Erythroblast (primary cell): ENCODE results near the gene TBCEL.

ENCODE experiments used
- GATA1 ChIP-seq: IDR thresholded peaks from 2 replicates; pipeline ENCODE4 v1.6.1; 2011; ENCODE audit warnings: low read depth, mild to moderate bottlenecking, control low read depth, low read length, moderate library complexity
- POLR2A ChIP-seq: IDR thresholded peaks from 2 replicates; pipeline ENCODE4 v1.6.1; 2011; ENCODE audit warnings: mild to moderate bottlenecking, low read length

DNA sequence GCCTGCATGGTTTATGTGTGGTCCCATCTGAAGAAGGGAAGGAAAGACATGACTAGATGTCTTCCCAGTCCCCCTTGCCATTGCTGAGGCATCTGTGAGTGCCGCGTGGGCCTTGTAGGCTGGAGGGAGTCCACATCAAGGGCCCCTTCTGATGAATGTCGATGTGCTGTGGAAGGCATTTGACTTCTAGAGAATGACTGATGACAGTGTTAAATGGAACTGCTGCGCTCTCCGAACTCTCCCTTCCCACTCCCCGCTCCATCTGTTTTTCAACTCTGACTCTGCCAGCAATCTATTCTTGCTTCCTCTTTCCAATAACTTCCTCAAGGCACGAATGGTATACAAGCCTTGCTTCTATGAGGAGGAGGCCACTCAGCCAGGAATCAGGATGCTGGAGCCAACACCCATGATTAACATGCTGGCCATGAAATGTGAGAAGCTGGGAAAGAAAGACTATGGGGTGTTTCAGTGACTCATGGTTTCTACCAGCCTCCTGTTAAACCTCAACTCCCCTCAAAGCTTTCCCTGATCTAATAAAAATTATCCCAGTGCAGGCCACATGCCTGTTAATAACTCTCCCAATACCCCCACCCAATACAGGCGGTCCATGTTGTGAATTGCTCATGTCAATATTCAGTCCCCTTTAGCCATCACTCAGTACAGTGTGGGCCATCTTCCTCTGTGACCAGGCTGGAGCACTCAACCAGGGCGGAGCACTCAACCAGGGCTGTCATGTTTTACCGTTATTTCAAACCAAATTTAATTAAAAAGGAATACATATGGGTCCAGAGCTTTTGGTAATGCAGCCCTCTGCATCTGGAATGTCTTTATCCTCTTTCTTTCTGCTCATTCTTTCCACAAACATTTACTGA, 46.4 kb upstream of the TBCEL start:
- TF ChIP-seq POLR2A (no peak), GATA1 (no peak)
